Pancreas (tissue), 10 donors: ENCODE results near the gene BSPRY. TPM values are rescaled to one million over a fixed set of nuclear protein-coding genes. Genes with fewer than 3 reads are reported as not detected.
A peak's percentile ranks its signal among the peaks of the same experiment; 100 is the strongest.

ENCODE experiments used
- ATAC-seq, 4 donors: fragments of 200-7000 bp; cut with Tn5 transposase; one replicate each; pipeline versions ENCODE4 v1.8.0 to v1.9.1; 2020; ENCODE audit warnings: mild to moderate bottlenecking in 4 of 4, moderate library complexity in 4 of 4
- DNase-seq, 6 donors: peaks; one replicate each; pipeline ENCODE4 v3.0.0-alpha.2; 2020
- FAIRE-seq: peaks from 2 replicates; lab custom pipeline; 2012; peaks lifted over from hg19 to GRCh38; lab: Jason Lieb, UNC
- H3K27ac ChIP-seq, 4 donors: fragments of 200-600 bp; sonication (generic); 1 replicate in 3 of 4; 2 replicates in 1 of 4; pipeline versions ENCODE4 v1.5.0 to v1.8.0; 2020
- H3K27me3 ChIP-seq, 4 donors: fragments of 200-600 bp; one replicate each; pipeline ENCODE4 v1.8.0; 2021
- H3K36me3 ChIP-seq, 3 donors: fragments of 200-600 bp; sonication (generic) in 1 of 3; one replicate each; pipeline versions ENCODE4 v1.5.0 to v1.8.0; 2020 to 2021
- H3K4me1 ChIP-seq, 3 donors: fragments of 200-600 bp; one replicate each; pipeline ENCODE4 v1.8.0; 2021
- H3K4me3 ChIP-seq, 4 donors: fragments of 200-600 bp; sonication (generic) in 2 of 4; one replicate each; pipeline versions ENCODE4 v1.5.0 to v1.8.0; 2020 to 2021
- H3K9me3 ChIP-seq, 4 donors: fragments of 200-600 bp; one replicate each; pipeline ENCODE4 v1.8.0; 2021
- CTCF ChIP-seq, 4 donors: fragments of 200-600 bp; sonication (generic) in 3 of 4; IDR thresholded peaks; one replicate each; pipeline versions ENCODE4 v1.5.0 to v1.8.0; 2021; ENCODE audit warnings: antibody characterized with exemption in 4 of 4
- WGBS, 2 donors: extraction: QIAGEN DNeasy Blood & Tissue Kit; methylation state at CpG; one replicate each; pipeline ENCODE4 v1.1.7; 2013; 5-methylcytosine and 5-hydroxymethylcytosine counted together
- intact Hi-C, 3 donors: fragments of 100-400 bp; cut with DNase I; formaldehyde crosslinking; loops; one replicate each; pipeline versions ENCODE4 v1.11.1 to v1.14.2; 2022
- polyA plus RNA-seq, 2 donors: library from polyadenylated mRNA; stranded (reverse); fragments of 200-250 nt; gene quantifications; one replicate each; pipeline ENCODE4 v1.2.3, GENCODE V29; 2013
- total RNA-seq, 6 donors: library from RNA; stranded (reverse); fragmentation: NEBNext Ultra II Directional in 4 of 6; extraction: Animal tissue kit (Norgen Biotek cat#: 25700) in 4 of 6; gene quantifications; one replicate each; pipeline versions ENCODE4 v1.2.1 to v1.2.4, GENCODE V29; 2021 to 2023
- donor health status: healthy with polysubstance abuse.
- donor health status: DM: no; HTN: no; CAD: no; lungs with moderate emphysema.
- donor health status: DM: no; HTN: no; CAD: no.
- donor health status: control.
- donor health status: control.
- donor health status: Bipolar disorder and iron deficiency.
- donor health status: DM: yes; HTN: yes; CAD: no.
- donor health status: DM: no; HTN: no; CAD: no.
- donor health status: DM: no; HTN: no; CAD: no.
- donor health status: DM: yes; HTN: yes; CAD: no.

The BSPRY gene
- total and polyA plus RNA-seq, 8 donors = 12.5 to 35.9 (median 21.3) TPM

GRCh38 chr9:113352411-113352810, 3.1 kb downstream of the BSPRY start:
- Histone ChIP-seq H3K27ac (no peak overlapping the region), H3K4me3 (no peak overlapping the region), H3K9me3 (no peaks in the 10 kb centered on the region), H3K27me3 (no peaks in the 10 kb centered on the region), H3K36me3 (no peaks in the 10 kb centered on the region), H3K4me1 (peaks cover 0 to 5% (median 0%) of the 10 kb centered on the region in 3 donors)
- ATAC-seq = peak in 1 of 4 donors; percentile 23
- DNase-seq = no peak
- TF ChIP-seq CTCF (IDR thresholded peaks at IDR 0.05) = no peak
- intact Hi-C loops = no loop called here
- no peak for FAIRE-seq
- WGBS, 2 donors = 76 to 78% methylated on average over 1 of the region's 1 CpG

GRCh38 chr9:113355040-113355596, 5.8 kb downstream of the BSPRY start:
- no peak for ATAC-seq
- H3K27me3 ChIP-seq = no peaks in the 10 kb centered on the region

GRCh38 chr9:113356686-113357292, 7.4 kb downstream of the BSPRY start:
- no peaks in the 10 kb centered on the region for H3K9me3 ChIP-seq
- FAIRE-seq = no peak
- DNase-seq = no peak
- WGBS, 2 donors = 68 to 69% methylated on average over 7 of the region's 7 CpGs
- TF ChIP-seq CTCF (IDR thresholded peaks at IDR 0.05) = no peak
- H3K27me3 ChIP-seq = no peaks in the 10 kb centered on the region
- no peak overlapping the region for H3K4me3 ChIP-seq
- ATAC-seq = no peak
- H3K36me3 ChIP-seq = no peaks in the 10 kb centered on the region
- intact Hi-C loops = no loop called here
- no peak overlapping the region for H3K27ac ChIP-seq
- H3K4me1 ChIP-seq = no peaks in the 10 kb centered on the region

More at GRCh38 chr9:113355040-113355596, 5.8 kb downstream of the BSPRY start:
- DNase-seq (no peak), FAIRE-seq (no peak)
- no peak for TF ChIP-seq CTCF (IDR thresholded peaks at IDR 0.05)
- WGBS, 2 donors = 87 to 90% methylated on average over 4 of the region's 4 CpGs
- H3K4me1 ChIP-seq = peaks cover 0 to 5% (median 0%) of the 10 kb centered on the region in 3 donors
- H3K27ac ChIP-seq = no peak overlapping the region
- no peaks in the 10 kb centered on the region for H3K9me3 ChIP-seq
- no peaks in the 10 kb centered on the region for H3K36me3 ChIP-seq
- H3K4me3 ChIP-seq = no peak overlapping the region
- intact Hi-C loops = no loop called here

- H3K27ac ChIP-seq = no peak overlapping the region
- FAIRE-seq (no peak), DNase-seq (peak in 4 of 6 donors; percentile 72 to 86 (median 76)), ATAC-seq (peak; percentile 77 to 96 (median 88))
- intact Hi-C loops = no loop called here
- WGBS, 2 donors = 26 to 42% methylated on average over 1 of the region's 1 CpG
- TF ChIP-seq CTCF (IDR thresholded peaks at IDR 0.05) = no peak
- H3K36me3 ChIP-seq = no peaks in the 10 kb centered on the region
- H3K27me3 ChIP-seq = no peaks in the 10 kb centered on the region
- H3K4me1 ChIP-seq = no peaks in the 10 kb centered on the region
- no peak overlapping the region for H3K4me3 ChIP-seq
- no peaks in the 10 kb centered on the region for H3K9me3 ChIP-seq
Observed at GRCh38 chr9:113359385-113359784, 10.0 kb downstream of the BSPRY start.

GRCh38 chr9:113360242-113360842, 11.0 kb downstream of the BSPRY start:
- no peaks in the 10 kb centered on the region for H3K36me3 ChIP-seq
- H3K4me1 ChIP-seq = no peaks in the 10 kb centered on the region
- intact Hi-C loops = no loop called here
- no peak for ATAC-seq
- no peak for DNase-seq
- no peak for TF ChIP-seq CTCF (IDR thresholded peaks at IDR 0.05)
- no peak for FAIRE-seq
- no peak overlapping the region for H3K27ac ChIP-seq
- no peaks in the 10 kb centered on the region for H3K9me3 ChIP-seq
- no peak overlapping the region for H3K4me3 ChIP-seq
- no peaks in the 10 kb centered on the region for H3K27me3 ChIP-seq
- WGBS, 2 donors = 86 to 88% methylated on average over 15 of the region's 15 CpGs
